GM12864 (cell line): ENCODE data around the gene MED12L.
"Not testable (repeated sequence)": the region's sequence is repeated elsewhere in the genome, so short reads cannot be mapped to it uniquely, and the experiment has no call there.

Source experiments
- DNase-seq: peaks from one replicate; pipeline ENCODE4 v3.0.0-alpha.2; 2011; ENCODE audit warnings: low read depth
- H3K4me3 ChIP-seq: 2 replicates; pipeline ENCODE4 v1.5.1; 2011; ENCODE audit warnings: mild to moderate bottlenecking, low read depth, low read length, control low read depth
- TF ChIP-seq, protein P1 (sequence below): IDR thresholded peaks from 2 replicates; pipeline ENCODE4 v1.5.1; 2011; ENCODE audit warnings: low read depth, mild to moderate bottlenecking, moderate library complexity, low read length, control low read depth, inconsistent platforms; ENCODE audit errors: missing control alignments

The MED12L gene

DNA sequence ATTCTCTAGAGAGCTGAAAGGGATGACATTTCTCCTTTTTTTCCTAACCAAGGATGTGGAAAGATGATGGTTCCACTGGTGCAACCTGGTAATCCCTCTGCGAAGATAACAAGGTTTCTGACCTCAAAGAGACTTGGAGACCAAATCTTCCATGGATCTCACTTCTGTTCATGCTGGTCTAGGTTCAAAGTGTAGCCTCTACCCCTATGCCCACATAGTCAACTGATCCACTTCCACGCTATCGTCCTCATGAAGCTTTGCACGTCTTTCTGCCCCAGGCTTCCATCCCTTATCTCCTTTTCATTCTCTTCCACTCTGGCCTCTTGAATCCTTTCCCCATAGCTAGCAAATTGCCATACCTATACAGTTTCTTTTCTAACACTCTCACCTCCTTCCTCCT, 8.8 kb upstream of the MED12L start:
- no peak for DNase-seq
- TF ChIP-seq, protein P1, sequence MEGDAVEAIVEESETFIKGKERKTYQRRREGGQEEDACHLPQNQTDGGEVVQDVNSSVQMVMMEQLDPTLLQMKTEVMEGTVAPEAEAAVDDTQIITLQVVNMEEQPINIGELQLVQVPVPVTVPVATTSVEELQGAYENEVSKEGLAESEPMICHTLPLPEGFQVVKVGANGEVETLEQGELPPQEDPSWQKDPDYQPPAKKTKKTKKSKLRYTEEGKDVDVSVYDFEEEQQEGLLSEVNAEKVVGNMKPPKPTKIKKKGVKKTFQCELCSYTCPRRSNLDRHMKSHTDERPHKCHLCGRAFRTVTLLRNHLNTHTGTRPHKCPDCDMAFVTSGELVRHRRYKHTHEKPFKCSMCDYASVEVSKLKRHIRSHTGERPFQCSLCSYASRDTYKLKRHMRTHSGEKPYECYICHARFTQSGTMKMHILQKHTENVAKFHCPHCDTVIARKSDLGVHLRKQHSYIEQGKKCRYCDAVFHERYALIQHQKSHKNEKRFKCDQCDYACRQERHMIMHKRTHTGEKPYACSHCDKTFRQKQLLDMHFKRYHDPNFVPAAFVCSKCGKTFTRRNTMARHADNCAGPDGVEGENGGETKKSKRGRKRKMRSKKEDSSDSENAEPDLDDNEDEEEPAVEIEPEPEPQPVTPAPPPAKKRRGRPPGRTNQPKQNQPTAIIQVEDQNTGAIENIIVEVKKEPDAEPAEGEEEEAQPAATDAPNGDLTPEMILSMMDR = no peak
- H3K4me3 ChIP-seq = no peak overlapping the region

DNA sequence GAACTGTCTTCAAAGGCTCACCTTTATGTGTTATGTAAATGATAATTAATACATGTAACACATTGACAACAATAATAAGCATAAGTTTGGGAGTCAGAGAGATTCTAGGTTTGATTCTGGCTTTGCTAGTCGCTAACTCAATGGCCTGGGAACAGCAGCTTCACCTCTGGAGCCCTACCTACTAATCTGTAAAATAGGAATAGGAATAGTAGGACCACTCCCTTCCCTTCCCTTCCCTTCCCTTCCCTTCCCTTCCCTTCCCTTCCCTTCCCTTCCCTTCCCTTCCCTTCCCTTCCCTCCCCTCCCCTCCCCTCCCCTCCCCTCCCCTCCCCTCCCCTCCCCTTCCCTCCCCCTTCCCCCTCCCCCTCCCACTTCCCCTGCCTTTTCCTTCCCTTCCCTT, 4.4 kb upstream of the MED12L start:
- DNase-seq, H3K4me3 ChIP-seq: not testable (repeated sequence)

DNA sequence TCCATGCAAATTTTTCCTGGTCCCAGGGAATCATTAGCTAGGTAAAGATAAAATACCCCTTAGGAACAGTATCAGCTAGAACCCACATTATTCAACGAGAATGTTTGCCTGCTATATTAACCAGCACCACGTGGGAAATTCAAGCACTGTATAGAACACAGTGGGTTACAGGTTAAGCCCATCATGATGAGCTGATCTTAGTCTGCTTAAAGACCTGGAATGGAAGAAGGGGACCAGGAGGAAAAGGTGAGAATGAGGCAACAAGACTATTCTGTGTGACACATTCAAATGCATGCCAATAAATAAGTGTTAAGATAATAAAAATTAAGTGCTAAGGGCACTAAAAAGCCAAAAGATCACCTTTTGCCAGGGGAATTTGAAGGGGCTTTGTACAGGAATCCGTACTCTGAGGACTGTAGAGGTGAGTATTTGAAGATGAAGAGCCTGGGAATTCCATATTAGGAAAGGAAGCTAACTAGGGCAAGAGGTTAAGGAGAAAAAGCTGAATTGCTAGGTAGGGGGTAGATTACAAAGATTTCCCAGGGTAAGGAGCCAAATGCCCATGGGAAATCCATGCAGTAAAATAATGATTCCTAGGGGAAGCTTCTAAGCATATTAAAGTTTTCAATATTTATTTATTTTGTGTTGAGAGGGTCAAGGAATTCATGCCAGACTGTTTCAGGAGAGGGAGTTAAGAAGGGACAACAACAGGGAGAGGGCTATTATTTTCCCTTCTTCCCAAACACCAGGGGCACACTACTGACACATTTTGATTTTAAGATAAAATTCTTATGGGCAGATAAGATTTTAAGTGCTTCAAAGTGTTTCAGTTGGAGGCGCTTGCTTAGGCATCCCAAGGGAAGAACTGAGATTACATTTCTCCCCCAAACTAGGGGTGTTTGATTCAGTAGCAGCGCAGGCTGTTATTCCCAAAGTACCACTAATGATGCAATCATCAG, 2.3 kb upstream of the MED12L start:
- DNase-seq = no peak
- no peak overlapping the region for H3K4me3 ChIP-seq
- TF ChIP-seq, protein P1 = no peak

DNA sequence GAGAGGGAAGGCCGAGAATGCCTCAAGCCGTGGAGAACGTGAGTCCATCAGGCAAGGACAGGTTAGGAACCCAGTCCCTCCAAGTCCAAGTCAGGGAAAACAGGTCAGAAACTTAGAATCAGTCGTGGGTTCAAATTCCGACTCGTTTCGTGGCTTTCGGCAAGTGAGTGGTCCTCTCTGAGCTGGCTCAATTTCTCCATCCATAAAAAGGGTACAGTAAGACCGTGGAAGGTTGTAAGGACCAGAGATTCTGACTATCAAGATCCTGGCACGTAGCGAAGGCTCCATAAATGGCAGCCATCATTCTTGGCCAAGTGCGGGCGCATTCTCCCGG, 604 bp upstream of the MED12L start:
- TF ChIP-seq, protein P1 = no peak
- peak overlapping the region; percentile 59 for H3K4me3 ChIP-seq
- DNase-seq = no peak

DNA sequence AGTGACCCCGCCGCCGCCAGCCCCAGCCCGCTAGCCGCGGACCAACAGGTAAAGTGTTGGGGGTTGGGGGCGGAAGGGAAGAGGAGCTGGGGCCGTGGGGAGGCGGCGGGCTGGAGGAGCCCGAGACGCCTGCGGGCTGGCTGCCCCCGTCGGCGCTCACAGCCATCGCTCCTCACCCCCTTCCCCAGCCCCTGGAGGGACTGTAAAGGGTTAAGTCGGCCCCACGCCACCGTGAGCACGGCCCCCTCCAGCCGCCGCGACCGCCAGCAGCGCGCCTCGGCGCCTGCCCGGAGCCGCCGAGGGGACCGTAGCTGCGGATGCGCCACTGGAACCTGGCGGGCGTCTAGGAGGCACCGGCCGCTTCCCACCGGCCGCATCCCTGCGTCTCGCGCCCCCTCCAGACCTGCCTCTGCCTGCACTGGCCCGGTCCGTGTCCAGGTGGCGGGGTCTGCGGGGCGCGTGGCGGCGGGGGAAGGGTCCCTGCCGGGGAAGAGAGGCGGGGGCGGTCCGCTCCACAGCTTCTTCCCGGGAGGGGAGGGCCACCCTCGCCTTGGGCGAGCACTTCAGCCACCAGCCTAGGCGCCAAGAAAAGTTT, 522 bp downstream of the MED12L start:
- TF ChIP-seq, protein P1 = no peak
- peak overlapping the region; percentile 59 for H3K4me3 ChIP-seq
- DNase-seq = no peak

DNA sequence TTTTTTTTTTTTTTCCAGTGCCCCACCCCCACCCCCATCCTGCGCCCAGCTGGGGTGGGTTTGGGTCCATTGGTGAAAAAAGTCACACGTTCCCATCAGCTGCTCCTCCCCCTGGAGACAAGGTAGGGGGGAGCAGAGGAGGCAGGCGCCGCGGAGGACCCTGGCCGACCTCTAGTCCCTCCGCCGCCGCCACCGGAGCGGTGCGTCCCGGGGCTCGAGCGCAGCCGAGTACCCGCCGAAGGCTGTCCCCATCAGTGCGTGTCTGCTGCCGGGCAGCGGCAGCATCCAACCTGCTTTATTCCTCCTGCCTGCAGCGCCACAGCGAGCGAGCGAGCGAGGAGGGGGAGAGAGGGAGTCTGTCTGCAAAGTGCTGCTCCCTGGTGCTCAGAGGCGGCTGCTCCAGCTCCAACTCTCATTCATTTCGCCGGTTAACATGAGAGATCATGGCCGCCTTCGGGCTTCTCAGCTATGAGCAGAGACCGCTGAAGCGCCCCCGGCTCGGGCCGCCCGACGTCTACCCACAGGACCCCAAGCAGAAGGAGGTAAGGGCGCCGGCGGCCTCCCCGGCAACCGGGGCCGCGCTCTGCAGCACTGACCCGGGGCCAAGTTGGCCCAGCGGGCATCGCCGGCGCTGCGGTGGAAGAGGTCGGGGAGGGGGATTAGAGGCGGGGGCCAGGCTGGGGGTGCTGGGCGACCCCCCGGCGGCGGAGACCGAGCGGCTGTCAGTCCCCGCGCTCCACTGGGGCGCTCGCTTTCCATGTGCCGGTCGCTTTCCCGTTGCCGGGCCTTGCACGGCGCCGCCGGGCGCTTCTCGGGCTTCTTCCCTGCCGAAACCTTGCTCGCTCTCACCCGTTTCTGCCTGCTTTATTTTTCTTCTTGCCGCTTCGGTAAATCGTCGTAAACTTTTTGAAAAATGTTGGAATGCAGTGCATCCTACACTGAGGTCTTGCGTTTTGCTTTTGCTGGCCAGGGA, 1.3 kb downstream of the MED12L start:
- H3K4me3 ChIP-seq = peak overlapping the region; percentile 59
- TF ChIP-seq, protein P1 = peak; percentile 50
- peak; percentile 16 for DNase-seq

DNA sequence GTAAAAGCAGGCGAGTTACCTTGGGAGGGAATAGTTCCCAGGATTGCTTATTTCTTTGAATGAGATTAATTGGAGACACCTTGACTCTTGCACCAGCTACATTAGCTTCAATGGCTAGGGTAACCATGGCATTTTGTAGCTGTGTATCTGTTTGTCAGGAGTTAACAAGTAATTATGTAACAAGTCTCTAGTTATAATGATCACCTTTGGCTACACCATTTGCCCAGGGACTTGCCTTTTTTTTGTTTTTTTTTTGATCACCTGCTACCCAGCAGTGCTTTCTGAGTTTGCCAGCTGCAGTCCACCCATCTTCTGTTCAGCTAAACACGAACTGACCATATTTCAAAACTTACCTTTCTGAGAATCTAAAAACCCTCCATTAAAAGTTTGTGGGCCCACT, 2.2 kb downstream of the MED12L start:
- DNase-seq = no peak
- TF ChIP-seq, protein P1 = no peak
- no peak overlapping the region for H3K4me3 ChIP-seq
